HG03460 (cell line): ENCODE results near the gene HLX.

Experiments
- ATAC-seq: cut with Tn5 transposase; IDR thresholded peaks from one replicate; pipeline ENCODE4 v1.9.1; 2021; ENCODE audit not compliant: unreplicated experiment

The HLX gene

GRCh38 chr1:220895412-220895946 is 16.2 kb downstream of the HLX start:
- ATAC-seq = no peak

DNA sequence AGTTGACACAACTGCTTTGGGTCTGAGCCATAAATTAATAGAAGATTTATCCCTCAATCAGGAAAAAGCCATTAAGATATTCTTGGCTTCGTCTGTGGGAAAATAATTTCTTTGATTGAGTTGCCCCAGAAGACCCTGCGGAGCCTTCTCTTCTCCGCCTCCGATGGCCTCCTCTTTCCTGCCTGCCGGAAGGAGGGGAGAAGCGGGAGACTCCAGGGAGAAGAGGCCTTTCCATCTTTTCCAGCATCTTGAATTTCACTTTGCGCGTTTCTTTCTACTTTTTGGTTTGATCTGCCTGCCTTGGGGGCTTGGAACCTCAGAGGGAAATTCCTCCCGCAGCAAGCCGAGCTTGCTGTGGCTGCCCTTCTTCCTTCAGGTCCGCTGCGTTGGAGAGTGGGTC is 16.8 kb downstream of the HLX start:
- ATAC-seq = no peak

- ATAC-seq = no peak
Measured at GRCh38 chr1:220900842-220901241, 21.6 kb downstream of the HLX start.

- no peak for ATAC-seq
Measured at GRCh38 chr1:220901881-220902280, 22.6 kb downstream of the HLX start.

DNA sequence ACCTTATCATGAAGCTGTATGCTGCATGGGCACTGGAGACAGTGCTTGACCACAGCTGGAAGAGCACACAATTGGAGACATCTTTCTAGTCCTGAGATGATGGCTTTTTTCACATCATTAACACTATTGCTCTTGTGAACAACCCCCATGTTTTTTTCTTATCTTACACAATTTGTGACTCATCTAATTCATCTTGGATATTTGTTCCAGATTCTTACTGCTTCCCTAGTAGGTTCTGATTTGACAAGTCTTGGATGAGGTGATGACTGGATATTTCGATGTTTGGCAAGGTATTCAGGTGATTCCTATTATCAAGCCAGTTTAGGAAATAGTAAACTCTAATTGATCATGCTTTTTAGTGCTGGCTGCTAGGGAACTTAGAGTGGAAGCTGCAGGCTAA is 23.7 kb downstream of the HLX start:
- ATAC-seq = no peak

- no peak for ATAC-seq
Measured at GRCh38 chr1:220904876-220905275, 25.6 kb downstream of the HLX start.

- ATAC-seq = no peak
Measured at GRCh38 chr1:220905650-220906560, 26.7 kb downstream of the HLX start.

- no peak for ATAC-seq
Measured at GRCh38 chr1:220906561-220907334, 27.5 kb downstream of the HLX start.

DNA sequence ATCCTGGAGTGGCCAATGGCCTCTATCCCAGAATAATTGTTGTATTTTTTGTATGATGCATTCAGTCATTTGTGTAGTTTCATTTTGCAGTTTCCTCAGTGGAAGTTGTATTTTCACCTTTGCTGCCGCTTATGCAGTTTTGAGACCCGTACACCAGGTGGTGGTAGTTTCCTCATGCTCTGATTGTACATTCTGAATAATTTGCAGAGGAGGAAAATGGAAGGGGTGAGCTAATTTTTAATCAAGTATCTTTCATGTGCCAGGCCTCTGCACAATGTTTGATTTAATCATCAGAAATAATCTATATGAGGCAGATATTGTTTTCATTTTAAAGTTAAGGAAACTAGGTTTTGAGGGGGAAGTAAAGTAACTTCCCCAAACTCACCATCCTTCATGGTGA is 29.5 kb downstream of the HLX start:
- no peak for ATAC-seq

DNA sequence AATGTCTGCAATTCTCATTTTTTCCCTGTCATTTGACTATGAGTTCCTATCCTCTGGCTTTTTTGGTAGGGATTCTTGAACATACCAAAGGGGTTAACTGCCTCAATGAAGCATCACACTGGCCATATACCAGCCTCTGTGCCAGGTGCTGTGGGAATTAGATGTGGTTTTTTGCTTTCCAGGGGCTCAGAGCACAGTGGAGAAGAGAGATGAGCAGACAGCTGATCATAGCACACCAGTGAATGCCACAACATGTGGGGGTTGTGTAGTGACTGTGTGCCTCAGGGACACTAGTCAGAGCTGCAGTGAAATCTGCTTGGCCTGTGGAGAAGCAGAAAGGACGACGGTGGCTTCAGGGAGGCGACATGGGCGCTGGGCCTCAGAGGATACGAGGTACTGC is 30.8 kb downstream of the HLX start:
- no peak for ATAC-seq

GRCh38 chr1:220914283-220915116 is 35.3 kb downstream of the HLX start:
- ATAC-seq = no peak

DNA sequence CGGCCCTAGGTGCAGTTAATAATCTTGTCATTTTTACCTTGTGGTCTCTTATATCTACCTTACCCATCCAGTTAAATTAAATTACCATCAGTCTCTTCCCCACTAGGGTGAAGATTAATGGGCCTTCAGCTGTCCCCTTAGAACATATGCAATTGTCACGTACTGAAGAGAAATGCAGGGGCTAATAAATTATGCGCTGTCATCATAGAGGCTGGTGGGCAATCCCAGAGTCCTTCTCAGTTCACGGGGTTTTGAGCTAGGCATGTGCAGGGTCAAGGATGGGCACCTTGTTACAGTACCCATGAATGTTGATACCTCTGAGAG is 35.8 kb downstream of the HLX start:
- no peak for ATAC-seq

GRCh38 chr1:220915954-220916353 is 36.7 kb downstream of the HLX start:
- ATAC-seq = no peak

DNA sequence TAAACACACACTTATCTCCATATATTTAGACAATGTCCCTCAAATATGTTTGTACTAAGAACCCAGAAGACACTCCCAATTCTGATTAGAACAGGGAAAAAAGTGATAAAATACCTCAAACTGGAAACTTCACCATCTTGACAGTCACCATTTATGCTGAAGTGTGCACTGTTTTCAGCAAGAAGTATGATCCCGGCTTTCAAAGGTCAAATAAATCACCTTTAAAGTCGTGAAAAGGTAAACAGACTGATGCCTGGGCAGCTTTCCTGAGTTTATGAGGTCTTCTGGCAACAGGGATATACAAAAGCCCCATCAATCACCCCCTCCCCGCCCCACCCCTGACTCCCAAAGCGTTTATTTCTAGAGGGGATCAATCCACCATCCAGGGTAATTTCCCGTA is 37.9 kb downstream of the HLX start:
- no peak for ATAC-seq

- no peak for ATAC-seq
Measured at GRCh38 chr1:220917535-220918209, 38.4 kb downstream of the HLX start.

- ATAC-seq = no peak
Measured at GRCh38 chr1:220918285-220918951, 39.2 kb downstream of the HLX start.

DNA sequence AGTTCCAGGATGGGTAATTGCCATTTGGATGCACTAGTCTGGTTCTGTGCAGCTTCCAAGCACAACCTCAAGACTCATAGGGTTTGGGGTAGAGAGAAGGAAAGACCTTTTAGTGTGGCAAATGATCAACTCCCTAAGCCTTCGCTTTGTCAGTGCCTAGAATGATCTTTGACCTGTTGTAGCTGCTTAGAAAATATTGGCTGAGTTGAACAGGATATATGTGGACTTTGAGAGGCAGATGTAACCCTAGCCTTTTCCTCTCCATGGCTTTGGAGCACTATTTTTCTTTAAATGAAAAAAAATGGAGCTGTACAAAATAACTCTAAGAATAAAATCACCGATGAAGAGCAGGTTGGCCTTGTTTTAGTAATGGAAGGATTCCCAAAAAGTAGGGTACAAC is 41.7 kb downstream of the HLX start:
- no peak for ATAC-seq

- no peak for ATAC-seq
Measured at GRCh38 chr1:220921498-220921897, 42.3 kb downstream of the HLX start.

GRCh38 chr1:220921971-220922635 is 42.9 kb downstream of the HLX start:
- ATAC-seq = no peak

- ATAC-seq = no peak
Measured at GRCh38 chr1:220922951-220923350, 43.7 kb downstream of the HLX start.
